Sciatic nerve (tissue), 2 donors: Measurements from ENCODE around the gene PTPRA. TPM values are rescaled to one million over a fixed set of nuclear protein-coding genes. Genes with fewer than 3 reads are reported as not detected.
A peak's percentile ranks its signal among the peaks of the same experiment; 100 is the strongest.

Source experiments
- ATAC-seq: fragments of 200-7000 bp; cut with Tn5 transposase; one replicate; pipeline ENCODE4 v1.9.1; 2020; ENCODE audit warnings: mild to moderate bottlenecking, moderate library complexity
- DNase-seq: peaks from one replicate; pipeline ENCODE4 v3.0.0-alpha.2; 2020; ENCODE audit warnings: low spot score
- intact Hi-C: fragments of 100-400 bp; cut with DNase I; formaldehyde crosslinking; loops from one replicate; pipeline ENCODE4 v1.14.2; 2022
- total RNA-seq: library from RNA; stranded (reverse); fragmentation: NEBNext Ultra II Directional; extraction: Animal tissue kit (Norgen Biotek cat#: 25700); gene quantifications from one replicate; pipeline ENCODE4 v1.2.1, GENCODE V29; 2021
- donor health status: DM: no; HTN: no; CAD: no.
- donor health status: DM: no; HTN: no; CAD: no.

The PTPRA gene
- total RNA-seq, 1 donor from 2014 or later, result 81.7 TPM

- no peak for DNase-seq
- intact Hi-C loops, result no loop called here
- no peak for ATAC-seq
Measured at GRCh38 chr20:2847802-2848201, 25.5 kb upstream of the PTPRA start.

- ATAC-seq (no peak), DNase-seq (no peak)
- intact Hi-C loops, result no loop called here
Measured at GRCh38 chr20:2849529-2849928, 23.8 kb upstream of the PTPRA start.

- no peak for ATAC-seq
- no peak for DNase-seq
- intact Hi-C loops, result no loop called here
Measured at GRCh38 chr20:2851086-2851485, 22.2 kb upstream of the PTPRA start.

- DNase-seq (no peak), ATAC-seq (no peak)
- intact Hi-C loops, result no loop called here
Measured at GRCh38 chr20:2858591-2858990, 14.7 kb upstream of the PTPRA start.

- DNase-seq (no peak), ATAC-seq (no peak)
- intact Hi-C loops, result no loop called here
Measured at GRCh38 chr20:2859330-2860121, 13.8 kb upstream of the PTPRA start.

GRCh38 chr20:2864626-2865025 lies 8.7 kb upstream of the PTPRA start:
- intact Hi-C loops, result no loop called here
- no peak for ATAC-seq
- DNase-seq, result no peak

GRCh38 chr20:2865101-2865500 lies 8.2 kb upstream of the PTPRA start:
- ATAC-seq (no peak), DNase-seq (no peak)
- intact Hi-C loops, result no loop called here

GRCh38 chr20:2865630-2866029 lies 7.7 kb upstream of the PTPRA start:
- intact Hi-C loops, result no loop called here
- DNase-seq (no peak), ATAC-seq (no peak)

GRCh38 chr20:2866236-2866635 lies 7.0 kb upstream of the PTPRA start:
- ATAC-seq, result no peak

GRCh38 chr20:2867081-2867864 lies 6.0 kb upstream of the PTPRA start:
- DNase-seq (no peak), ATAC-seq (no peak)
- intact Hi-C loops, result no loop called here

More at GRCh38 chr20:2866236-2866635, 7.0 kb upstream of the PTPRA start:
- intact Hi-C loops, result no loop called here
- DNase-seq, result no peak

GRCh38 chr20:2869381-2869780 lies 3.9 kb upstream of the PTPRA start:
- DNase-seq, result no peak
- intact Hi-C loops, result no loop called here
- ATAC-seq, result no peak

- intact Hi-C loops, result no loop called here
- no peak for DNase-seq
- peak; percentile 41 for ATAC-seq
Measured at GRCh38 chr20:2871111-2871465, 2.2 kb upstream of the PTPRA start.

GRCh38 chr20:2871661-2872458 lies 1.4 kb upstream of the PTPRA start:
- intact Hi-C loops, result no loop called here
- peak; percentile 7 for ATAC-seq

GRCh38 chr20:2872459-2873009 lies 747 bp upstream of the PTPRA start:
- intact Hi-C loops, result no loop called here
- DNase-seq (peak; percentile 80), ATAC-seq (peak; percentile 49)

More at GRCh38 chr20:2871661-2872458, 1.4 kb upstream of the PTPRA start:
- no peak for DNase-seq

GRCh38 chr20:2873747-2874041 lies 413 bp downstream of the PTPRA start:
- peak; percentile 71 for DNase-seq
- peak; percentile 3 for ATAC-seq
- intact Hi-C loops, result no loop called here

GRCh38 chr20:2874456-2874855 lies 1.2 kb downstream of the PTPRA start:
- intact Hi-C loops, result no loop called here
- ATAC-seq, result no peak
- no peak for DNase-seq

- ATAC-seq, result no peak
- intact Hi-C loops, result no loop called here
- DNase-seq, result no peak
Measured at GRCh38 chr20:2875690-2876203, 2.5 kb downstream of the PTPRA start.

- intact Hi-C loops, result no loop called here
- no peak for DNase-seq
- ATAC-seq, result no peak
Measured at GRCh38 chr20:2878515-2878914, 5.2 kb downstream of the PTPRA start.

GRCh38 chr20:2879146-2879545 lies 5.9 kb downstream of the PTPRA start:
- DNase-seq, result no peak
- ATAC-seq, result peak; percentile 72
- intact Hi-C loops, result no loop called here
